NCI-H187 (cell line): ENCODE measurements around the gene CCDC85A.
"Not testable (repeated sequence)": the region's sequence is repeated elsewhere in the genome, so short reads cannot be mapped to it uniquely, and the experiment has no call there.

Experiments used
- DNase-seq, 2 experiments: peaks; one replicate each; lab custom pipeline; 2025; lab: John Stamatoyannopoulos, UW

CCDC85A gene

DNA sequence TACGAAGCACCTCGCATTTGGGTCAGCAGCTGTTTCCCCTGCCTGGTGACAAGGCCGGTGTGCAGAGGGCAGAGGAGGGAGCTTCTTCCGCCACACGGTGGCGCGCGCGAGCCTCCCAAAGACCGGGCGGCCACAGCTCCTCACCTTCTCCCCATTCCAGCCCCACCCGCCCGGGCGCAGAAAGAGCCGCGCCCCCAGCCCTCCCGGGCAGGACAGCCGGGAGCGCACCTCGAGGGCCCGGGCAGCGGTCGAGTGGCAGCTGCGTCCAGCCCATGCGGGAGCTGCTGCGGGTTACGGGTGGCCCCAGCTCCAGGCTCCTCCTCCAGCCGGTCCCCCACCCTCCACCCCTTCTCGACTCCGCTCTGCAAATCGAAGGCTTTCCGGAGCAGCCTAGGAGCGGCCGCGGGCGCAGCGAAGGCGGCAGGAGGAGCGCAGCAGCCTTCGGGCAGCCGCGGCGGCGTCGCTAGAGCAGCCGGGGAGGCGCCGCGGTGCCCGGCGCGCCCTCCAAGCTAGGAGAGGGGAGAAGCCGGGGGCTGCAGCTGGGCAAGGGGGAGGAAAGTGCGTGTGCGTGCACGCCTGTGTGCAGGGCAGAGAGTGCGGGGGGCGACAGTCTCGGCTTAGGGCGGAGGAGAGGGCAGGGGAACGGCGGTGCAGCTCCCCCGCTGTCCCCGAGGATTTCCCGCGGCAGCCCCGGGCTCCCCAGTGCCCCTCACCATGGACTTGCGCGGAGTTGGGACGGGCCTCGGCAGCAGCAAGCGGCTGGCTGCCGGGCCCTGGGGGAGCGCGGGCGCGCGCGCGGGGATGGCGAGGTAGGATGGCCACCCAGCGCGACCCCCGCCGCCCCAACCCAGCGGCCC, at the start of gene CCDC85A:
Gene CCDC85A (plus strand): TSS at position 348 of the 857 bp plus-strand sequence. CDS start 635 bp downstream, outside the sequence.
- peak; percentile 84 to 88 for DNase-seq

DNA sequence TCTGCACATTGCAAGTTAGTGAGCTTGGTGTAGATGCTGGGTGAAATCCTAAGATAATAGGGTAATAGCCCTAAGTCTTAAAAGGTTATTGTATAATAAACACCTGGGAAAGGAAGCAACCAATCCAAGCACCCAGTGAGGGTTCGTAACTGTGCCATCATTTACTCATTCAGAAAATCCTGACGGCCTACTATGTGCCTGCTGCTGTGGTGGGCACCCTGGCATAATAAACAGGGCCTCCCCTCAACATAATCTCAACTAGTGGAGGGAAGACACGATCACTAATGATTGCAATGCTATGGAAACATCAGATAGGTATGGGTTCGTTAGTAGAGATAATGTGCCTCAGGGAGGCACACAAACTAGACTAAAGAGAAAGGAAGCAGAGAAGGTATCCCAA, 48.9 kb upstream of the CCDC85A start:
- no peak for DNase-seq

DNA sequence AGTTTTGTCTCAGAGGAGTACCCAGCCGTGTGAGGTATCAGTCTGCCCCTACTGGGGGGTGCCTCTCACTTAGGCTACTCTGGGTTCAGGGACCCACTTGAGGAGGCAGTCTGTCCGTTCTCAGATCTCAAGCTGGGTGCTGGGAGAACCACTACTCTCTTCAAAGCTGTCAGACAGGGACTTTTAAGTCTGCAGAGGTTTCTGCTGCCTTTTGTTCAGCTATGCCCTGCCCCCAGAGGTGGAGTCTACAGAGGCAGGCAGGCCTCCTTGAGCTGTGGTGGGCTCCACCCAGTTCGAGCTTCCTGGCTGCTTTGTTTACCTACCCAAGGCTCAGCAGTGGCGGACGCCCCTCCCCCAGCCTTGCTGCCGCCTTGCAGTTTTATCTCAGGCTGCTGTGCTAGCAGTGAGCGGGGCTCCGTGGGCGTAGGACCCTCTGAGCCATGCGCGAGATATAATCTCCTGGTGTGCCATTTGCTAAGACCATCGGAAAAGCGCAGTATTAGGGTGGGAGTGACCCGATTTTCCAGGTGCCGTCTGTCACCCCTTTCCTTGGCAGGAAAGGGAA, 41.2 kb upstream of the CCDC85A start:
- not testable (repeated sequence) for DNase-seq

DNA sequence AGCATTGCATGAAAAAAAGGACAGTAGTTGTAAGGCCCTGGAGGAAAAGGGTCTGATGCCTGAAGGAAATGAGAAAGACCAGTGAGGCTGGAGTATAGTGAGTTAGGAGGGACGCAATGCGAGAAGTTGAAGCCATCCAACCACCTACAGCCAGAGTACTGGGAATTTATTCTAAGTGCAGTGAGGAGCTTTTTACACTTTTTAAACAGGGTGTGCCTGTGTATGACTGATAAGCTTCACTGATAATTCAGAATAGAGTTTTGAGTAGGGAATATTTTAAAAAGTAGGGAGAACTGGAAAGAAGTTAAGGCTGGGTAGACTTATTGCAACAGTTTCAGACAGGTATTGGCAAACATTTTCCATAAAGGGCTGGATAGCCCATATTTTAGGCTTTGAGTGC, 35.9 kb upstream of the CCDC85A start:
- no peak for DNase-seq

DNA sequence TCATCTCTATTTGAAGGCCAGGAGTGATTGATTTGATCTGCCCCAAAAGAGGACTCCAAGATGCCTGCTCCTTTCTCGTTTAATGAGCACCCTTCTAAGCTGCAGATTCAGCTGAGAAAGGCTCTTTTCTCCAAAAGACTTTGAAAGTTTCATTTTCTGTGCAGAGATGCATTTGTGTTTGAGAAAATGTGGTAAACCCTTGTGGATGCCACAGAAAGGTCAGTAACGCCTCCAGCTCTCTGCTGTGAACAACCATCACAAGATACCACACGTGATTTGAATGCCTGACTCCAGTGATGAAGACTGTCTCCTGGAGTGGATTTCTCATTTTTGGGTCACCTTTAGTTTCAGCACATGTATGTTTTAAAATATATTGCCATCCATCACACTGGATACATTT, 35.0 kb upstream of the CCDC85A start:
- DNase-seq: no peak

DNA sequence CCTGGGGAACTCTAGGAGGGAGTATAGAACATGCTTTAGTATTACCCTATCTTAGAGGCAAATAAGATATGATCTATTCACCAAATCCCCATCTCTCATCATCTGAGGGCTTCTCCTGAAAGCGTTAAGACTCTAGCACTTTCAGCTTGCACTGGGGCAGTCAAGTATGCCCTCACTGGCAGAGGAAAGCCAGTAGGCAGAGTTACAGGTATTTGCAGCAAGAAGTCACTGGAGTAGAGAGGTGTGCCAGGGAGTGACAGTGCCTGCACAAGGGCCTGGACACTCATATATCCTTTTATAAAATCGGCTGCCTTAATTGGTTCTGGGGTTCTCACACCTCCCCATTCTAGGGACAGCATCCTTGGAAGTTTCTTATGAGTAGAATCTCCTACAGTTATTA, 31.9 kb upstream of the CCDC85A start:
- DNase-seq: no peak

DNA sequence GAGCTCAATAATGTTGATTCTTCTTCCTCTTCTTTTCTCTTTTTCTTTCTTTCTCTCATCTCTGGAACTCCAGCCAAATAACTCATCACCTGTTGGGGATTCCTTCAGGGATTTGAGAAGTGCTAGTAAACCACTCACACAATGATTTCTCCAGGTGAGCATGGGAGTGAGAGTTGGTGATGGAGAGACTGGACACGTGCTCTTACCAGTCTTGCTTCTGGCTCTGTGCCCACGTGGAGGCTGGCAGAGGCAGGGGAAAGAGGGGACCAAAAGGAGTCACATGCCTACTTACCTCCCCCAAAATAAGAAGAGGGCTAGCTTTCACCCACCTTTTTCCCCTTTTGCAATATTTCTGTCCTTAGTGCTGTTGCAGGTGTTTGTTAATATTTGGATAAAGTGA, 28.6 kb upstream of the CCDC85A start:
- DNase-seq: no peak

DNA sequence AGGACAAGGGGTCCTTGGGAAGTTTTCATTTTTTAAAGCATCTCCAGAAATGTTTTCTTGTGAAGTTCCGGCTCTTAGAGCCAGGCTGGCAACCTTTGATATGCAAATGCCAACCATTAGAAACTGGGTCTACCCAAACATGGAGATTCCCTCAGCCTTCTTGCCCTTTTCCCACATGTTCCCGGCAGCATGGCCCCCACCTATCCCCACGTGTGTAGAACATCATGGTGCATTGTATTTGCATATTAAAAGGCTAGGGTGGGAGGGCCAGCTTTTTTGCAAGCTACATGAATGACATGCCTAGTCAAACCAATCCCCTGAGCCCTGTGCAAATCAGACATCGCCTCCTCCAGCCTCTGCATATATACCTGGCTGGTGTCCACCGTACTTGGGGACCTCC, 23.9 kb upstream of the CCDC85A start:
- DNase-seq: not testable (repeated sequence)

DNA sequence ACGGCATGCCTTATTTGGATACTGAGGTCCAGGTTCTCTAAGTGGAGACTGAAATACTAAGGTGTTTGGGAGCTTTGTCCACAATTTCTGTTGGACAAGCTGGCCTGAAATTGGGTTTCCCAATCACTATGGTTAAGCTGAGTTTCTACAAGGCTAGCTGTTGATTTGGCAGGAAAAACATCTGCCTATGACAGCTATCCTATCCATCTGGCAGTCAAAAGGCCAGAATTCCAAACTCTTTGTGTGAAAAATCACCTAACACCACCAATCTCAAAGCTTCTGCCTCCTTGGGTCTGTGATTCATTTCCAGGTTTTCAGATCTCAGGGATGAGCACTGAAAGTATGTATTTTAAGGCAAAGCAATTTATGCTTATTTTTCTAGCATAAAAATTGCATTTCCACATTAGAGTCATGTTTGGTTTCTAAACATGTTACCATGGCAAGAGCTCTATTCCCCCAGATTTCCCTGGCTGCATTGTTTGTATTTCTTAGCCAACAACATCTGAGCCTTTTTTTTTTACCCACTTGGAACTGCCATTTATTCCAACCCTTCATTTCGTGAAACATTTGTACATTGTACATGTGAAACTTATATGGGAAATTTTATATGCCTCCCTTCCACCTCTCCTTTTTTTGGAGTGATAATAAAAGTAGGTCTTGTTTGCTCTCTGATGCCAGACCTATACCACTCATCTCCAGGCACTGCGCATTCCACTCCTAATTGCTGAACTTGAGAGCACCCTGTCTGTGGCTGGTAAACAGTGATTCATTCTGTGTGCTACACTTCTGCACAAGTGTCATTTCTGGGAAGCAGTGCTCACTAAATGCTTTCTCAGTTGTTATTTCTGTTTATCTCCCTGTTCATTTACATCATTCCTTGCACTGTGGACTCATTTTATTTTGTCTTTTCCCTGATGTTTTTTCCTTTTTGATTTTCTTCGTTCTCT, 15.9 kb upstream of the CCDC85A start:
- DNase-seq: peak; percentile 29 to 44

DNA sequence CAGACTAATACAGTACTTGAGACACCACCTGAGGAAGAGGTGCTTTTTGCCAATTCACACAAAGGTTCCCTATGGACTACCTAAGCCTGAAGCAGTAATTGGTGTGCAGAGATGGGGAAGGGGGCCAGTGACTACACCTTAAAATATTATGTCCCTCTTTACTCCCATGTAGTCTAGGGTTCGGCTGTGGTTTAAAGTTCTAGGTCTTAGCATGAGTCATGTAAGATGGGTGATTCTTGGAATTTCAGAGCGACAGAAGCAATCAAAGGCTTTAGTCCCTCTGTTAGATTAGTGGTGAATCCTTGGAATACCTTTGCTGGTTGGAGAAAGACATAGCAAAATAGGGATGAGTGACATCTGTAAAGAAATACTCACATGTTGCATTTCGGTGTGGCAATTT, 14.3 kb upstream of the CCDC85A start:
- DNase-seq: no peak

DNA sequence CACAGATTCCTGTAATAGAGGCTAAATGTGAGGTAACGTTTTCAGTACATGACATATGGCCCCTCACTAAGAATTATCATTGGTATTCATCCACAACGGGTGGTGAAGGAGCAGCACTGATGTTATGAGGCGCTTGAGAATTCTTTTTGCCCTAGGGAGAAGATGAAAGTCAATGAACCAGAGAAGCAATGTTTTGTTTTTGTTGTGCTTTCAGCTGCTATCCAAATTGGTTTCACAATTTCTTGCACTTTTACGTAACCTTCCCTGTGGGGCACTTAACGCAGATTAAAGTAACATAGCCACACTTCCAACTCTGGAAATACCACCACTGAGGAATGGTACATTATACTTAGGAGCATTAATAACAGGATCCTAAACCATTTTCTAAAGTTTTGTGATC, 13.3 kb upstream of the CCDC85A start:
- DNase-seq: no peak

DNA sequence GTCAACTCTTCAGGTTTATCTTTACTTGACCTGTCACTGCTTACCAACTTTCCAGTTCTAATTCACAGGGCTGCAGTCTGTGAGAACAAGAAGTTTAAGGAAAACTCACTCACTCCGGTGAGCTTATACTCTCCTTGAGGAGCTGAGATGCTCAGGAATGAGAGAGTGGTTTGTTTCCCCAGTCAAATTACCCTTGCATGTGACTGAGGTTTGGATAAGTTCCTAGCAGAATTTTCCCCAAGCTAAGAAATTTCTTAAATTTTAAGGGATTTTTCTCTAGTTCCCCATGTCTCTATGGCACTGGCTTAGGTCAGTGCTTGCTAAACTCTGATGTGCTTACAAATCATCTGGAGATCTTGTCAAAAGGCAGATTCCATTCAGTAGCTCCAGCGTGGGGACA, 12.8 kb upstream of the CCDC85A start:
- no peak for DNase-seq

DNA sequence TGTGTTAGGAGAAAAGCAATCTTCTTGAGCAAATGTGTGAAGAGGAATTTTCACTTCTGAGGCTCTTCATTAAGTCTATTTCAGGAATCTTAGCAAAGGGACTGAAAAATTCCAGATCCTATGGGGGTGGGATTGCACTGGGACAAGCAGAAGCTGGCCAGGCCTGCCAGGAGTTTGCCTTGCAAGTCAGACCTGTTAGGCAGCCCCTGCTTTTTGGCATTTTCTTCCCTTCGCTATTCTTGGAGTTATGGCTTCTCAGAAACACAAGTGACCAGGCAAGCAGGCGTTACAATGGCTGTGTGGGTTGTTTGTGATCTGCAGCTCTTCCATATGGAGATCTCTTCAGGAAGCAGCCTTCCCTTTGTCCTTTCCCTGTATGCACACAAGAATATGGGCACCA, 8.0 kb upstream of the CCDC85A start:
- DNase-seq: no peak

DNA sequence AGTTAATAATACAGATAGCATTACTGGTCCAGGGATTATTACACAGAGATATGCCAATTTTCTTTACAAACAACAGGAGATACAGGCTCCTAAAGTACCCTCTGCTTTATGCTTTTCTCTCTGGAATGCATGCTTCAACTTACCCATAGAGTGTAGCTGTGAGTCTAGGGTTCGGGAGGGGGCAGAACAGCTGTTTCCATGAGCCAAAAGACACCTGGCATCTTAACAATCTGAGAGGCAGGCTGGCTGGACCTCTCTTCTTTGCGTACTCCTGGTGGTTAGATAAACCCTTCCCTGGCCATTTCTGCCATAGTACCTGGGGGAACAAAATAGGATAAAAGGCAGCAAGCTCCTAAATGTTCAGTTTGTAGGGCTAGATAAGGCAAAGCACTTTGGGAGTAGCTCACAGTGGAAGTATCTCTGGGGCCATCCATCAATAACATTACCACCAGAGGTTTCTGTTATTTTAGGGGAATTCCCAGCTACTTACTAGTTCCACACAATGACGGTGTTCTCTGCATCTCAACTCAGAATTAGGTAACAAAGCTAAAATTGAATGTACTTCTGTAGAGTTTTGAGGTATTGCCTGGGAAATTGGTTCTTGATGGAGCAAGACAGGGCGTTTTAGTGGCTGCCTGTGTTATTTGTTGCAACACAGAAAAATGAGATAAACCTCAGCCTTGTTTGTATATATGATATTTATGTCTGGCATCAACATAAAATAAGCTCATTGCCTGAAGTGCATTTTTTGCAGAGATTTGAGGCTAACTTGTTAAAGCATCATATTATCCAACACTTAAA, 6.2 kb upstream of the CCDC85A start:
- no peak for DNase-seq

DNA sequence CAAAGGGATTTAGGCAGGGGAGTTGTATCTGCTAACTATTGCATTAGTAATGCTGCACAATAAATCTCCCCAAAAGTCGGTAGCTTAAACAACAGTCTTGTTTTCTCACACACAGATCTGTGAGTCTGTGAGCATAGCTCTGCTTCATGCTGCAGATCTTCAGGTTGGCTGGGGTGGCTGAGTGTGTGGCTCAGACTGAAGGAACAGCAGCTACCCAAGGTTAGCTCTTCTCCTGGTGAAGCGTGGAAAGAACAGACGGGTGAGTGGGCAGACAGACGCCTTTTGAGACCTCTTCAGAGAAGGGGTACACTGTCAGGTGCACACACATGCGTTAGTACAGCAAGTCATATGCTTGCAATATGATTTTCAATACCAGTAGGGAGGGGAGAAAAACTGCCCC, 3.9 kb upstream of the CCDC85A start:
- DNase-seq: no peak

DNA sequence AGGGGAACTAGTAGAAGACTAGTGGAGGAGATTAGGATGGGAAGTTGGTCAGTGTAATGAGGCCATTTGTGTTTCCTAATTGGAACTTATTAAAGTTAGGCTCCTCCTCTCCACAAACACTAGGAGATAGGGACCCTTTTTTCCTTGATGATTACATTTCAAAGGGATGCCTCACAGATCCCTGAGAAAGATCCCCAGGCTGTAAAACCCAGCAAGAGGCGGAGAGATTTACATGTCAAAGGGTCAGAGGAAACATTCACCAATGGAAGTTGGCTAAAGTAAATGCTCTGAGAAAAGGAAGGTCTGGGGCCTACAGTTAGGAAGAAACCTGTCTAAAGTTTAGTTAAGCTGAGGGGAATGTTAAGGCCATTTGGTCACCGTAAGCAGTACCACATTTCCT, 1.4 kb upstream of the CCDC85A start:
- no peak for DNase-seq

DNA sequence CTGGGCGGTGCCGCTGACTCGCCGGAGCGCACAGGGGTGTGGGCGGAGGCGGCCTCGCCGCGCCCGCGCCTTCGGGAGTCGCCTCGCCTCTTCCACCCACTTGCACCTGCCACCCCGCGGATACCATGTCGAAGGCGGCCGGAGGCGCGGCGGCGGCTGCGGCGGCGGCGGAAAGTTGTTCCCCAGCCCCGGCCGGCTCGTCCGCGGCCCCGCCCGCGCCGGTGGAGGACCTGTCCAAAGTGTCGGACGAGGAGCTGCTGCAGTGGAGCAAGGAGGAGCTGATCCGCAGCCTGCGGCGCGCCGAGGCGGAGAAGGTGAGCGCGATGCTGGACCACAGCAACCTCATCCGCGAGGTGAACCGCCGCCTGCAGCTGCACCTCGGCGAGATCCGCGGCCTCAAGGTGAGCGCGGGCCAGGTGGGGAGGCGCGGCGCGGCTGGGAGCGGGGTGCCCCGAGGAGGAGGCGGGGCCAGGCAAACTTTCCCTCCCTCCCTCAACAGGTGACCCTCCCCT, 766 bp downstream of the CCDC85A start:
- peak in 1 of 2 experiments; percentile 13 for DNase-seq

DNA sequence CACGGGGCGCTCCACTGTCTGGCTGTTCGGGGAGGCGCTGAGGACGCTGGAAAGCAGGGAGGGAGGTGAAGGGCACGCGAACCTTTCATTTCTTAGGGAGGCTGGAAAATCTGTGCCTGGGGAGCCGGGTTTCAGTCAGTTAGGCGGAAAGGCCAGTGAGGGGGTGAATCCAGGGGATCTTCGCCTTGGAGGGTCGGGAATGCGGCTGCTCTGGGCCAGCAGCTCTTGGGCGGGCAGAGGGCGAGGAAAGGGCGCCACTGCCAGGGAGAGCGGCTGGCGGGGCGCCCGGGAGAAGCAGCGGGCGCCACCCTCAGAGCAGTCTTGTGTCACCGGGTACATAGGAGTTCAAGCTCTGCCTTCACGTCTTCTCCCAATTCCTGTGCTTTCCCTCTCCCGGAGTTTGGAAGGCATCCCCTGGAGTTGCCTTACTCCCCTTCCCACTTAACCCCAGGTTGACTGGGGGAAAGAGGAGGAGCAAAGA, 1.4 kb downstream of the CCDC85A start:
- no peak for DNase-seq

DNA sequence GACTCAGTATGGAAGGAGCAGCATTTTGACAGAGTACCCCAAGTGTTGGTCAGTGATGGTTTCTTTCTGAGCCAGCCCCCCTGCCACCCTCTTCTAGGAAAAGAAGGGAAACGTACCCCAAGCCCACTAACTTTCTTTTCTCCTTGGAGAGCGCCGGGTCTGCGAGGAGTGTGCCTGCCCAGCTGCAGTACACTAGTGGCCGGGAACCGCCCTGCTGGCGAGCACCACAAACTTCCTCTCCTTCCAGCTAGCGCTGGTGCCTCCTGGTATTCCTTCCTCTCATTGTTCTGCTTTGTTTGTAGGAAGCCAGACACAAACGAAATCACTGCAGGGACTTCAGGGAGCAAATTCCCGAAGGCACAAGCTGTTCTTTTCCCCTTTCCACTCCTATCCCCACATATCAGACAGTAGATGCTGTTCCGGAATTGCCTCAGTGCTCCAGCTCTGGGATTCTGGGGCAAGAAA, 1.8 kb downstream of the CCDC85A start:
- no peak for DNase-seq

DNA sequence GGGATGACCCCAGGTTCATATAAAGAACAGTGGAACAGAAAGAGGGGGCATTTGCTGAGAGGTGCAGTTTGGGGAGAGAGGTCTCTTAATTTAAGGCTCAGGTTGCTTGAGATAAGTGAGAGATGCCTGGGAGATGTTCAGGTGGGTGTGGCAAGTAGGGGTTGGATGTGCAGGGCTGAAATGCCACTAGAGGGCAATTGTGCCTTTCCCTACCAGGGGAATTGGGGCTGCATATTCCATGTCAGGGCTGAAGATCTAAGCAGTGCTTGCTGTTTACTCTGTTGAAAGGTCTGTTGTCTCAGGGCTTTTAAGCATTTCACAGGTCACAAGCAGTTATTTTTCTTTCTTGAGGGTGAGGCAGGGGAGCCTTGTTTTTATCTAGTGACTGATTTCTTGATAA, 7.8 kb downstream of the CCDC85A start:
- DNase-seq: peak in 1 of 2 experiments; percentile 37

DNA sequence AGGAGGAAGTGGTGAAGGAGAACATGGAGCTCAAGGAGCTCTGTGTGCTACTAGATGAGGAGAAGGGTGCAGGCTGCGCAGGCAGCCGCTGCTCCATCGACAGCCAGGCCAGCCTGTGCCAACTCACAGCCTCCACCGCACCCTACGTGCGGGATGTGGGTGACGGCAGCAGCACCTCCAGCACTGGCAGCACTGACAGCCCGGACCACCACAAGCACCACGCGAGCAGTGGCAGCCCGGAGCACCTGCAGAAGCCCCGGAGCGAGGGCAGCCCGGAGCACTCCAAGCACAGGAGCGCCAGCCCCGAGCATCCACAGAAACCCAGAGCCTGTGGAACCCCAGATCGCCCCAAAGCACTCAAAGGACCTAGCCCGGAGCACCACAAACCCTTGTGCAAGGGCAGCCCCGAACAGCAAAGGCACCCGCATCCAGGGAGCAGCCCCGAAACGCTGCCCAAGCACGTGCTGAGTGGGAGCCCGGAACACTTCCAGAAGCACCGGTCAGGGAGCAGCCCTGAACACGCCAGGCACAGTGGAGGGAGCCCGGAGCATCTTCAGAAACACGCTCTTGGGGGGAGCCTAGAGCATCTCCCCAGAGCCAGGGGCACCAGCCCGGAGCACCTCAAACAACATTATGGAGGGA, 9.0 kb downstream of the CCDC85A start:
- DNase-seq: no peak
